SK-N-SH (cell line): ENCODE measurements around the gene ERGIC1. TPM values are rescaled to one million over a fixed set of nuclear protein-coding genes. Genes with fewer than 3 reads are reported as not detected.

Source experiments
- CTCF ChIA-PET: fragments of 300-600, 350-600 bp; formaldehyde crosslinking; extraction: SDS; loops from one replicate; lab custom pipeline; 2021; lab: Yijun Ruan, JAX
- POLR2A ChIA-PET: fragments of 350-600 bp; sonication (Branson Sonifier 250); formaldehyde crosslinking; extraction: SDS; loops from one replicate; lab custom pipeline; 2020; ENCODE audit warnings: antibody characterized with exemption, inconsistent platforms; lab: Yijun Ruan, JAX
- DNase-seq: peaks from one replicate; pipeline ENCODE4 v3.0.0; 2012
- H2AFZ ChIP-seq: fragments of 200-600 bp; sonication (generic); 2 replicates; pipeline ENCODE4 v1.8.1; 2016; ENCODE audit warnings: antibody characterized with exemption, mild to moderate bottlenecking, low read depth
- H3F3A ChIP-seq: fragments of 200-600 bp; sonication (generic); replicated peaks from 2 replicates; pipeline ENCODE3; 2016; ENCODE audit warnings: antibody characterized with exemption, mild to moderate bottlenecking; ENCODE audit not compliant: insufficient read depth
- H3K27ac ChIP-seq, 2 experiments: fragments of 200-500 bp in 1 of 2; fragments of 200-600 bp in 1 of 2; sonication (Bioruptor generic) in 1 of 2; sonication (generic), shearing (Covaris generic) in 1 of 2; 2 replicates each; pipeline versions ENCODE4 v1.5.1 to v1.6.1; 2014 to 2016; ENCODE audit warnings: low read depth in 2 of 2, inconsistent platforms in 1 of 2, low read length in 1 of 2, mild to moderate bottlenecking in 1 of 2, mixed read lengths in 1 of 2
- H3K27me3 ChIP-seq: fragments of 200-600 bp; sonication (generic), shearing (Covaris generic); 2 replicates; pipeline ENCODE4 v1.6.1; 2016; ENCODE audit warnings: mixed run types; ENCODE audit not compliant: insufficient read depth
- H3K36me3 ChIP-seq, 2 experiments: fragments of 200-500 bp in 1 of 2; fragments of 200-600 bp in 1 of 2; sonication (Bioruptor generic) in 1 of 2; sonication (generic) in 1 of 2; replicated peaks in 1 of 2; 2 replicates each; pipeline versions ENCODE3 to v1.5.1; 2014 to 2016; ENCODE audit warnings: low read length in 1 of 2, mild to moderate bottlenecking in 1 of 2; ENCODE audit not compliant: insufficient read depth in 2 of 2, control insufficient read depth in 1 of 2
- H3K4me1 ChIP-seq, 2 experiments: fragments of 200-500 bp in 1 of 2; fragments of 200-600 bp in 1 of 2; sonication (Bioruptor generic) in 1 of 2; sonication (generic), shearing (Covaris generic) in 1 of 2; 2 replicates each; pipeline versions ENCODE4 v1.5.1 to v1.6.1; 2014 to 2016; ENCODE audit warnings: low read depth in 1 of 2, low read length in 1 of 2, mixed run types in 1 of 2; ENCODE audit not compliant: insufficient read depth in 2 of 2, control insufficient read depth in 1 of 2
- H3K4me2 ChIP-seq: fragments of 200-600 bp; sonication (generic), shearing (Covaris generic); 2 replicates; pipeline ENCODE4 v1.6.1; 2017; ENCODE audit warnings: mixed run types
- H3K4me3 ChIP-seq, 2 experiments: fragments of 200-500 bp in 1 of 2; fragments of 200-600 bp in 1 of 2; sonication (Bioruptor generic) in 1 of 2; sonication (generic), shearing (Covaris generic) in 1 of 2; 2 replicates each; pipeline versions ENCODE4 v1.5.1 to v1.8.1; 2014 to 2016; ENCODE audit warnings: low read depth in 2 of 2, inconsistent platforms in 1 of 2, low read length in 1 of 2, mild to moderate bottlenecking in 1 of 2, mixed read lengths in 1 of 2, moderate library complexity in 1 of 2
- H3K79me2 ChIP-seq: fragments of 200-600 bp; sonication (generic); 2 replicates; pipeline ENCODE4 v1.8.1; 2017; ENCODE audit warnings: mild to moderate bottlenecking; ENCODE audit not compliant: insufficient read depth
- H3K9ac ChIP-seq: fragments of 200-600 bp; sonication (generic); 2 replicates; pipeline ENCODE4 v1.6.1; 2017; ENCODE audit warnings: mixed run types
- H3K9me2 ChIP-seq: fragments of 200-600 bp; sonication (generic); 2 replicates; pipeline ENCODE4 v1.6.1; 2017; ENCODE audit warnings: mixed run types
- H3K9me3 ChIP-seq: fragments of 200-600 bp; sonication (generic); 2 replicates; pipeline ENCODE4 v1.6.1; 2017; ENCODE audit warnings: mixed run types, mild to moderate bottlenecking, moderate library complexity
- H4K20me1 ChIP-seq: fragments of 200-600 bp; sonication (generic); 2 replicates; pipeline ENCODE4 v1.6.1; 2017; ENCODE audit warnings: mild to moderate bottlenecking, mixed run types; ENCODE audit not compliant: insufficient read depth
- CHD2 ChIP-seq: fragments of 150-350 bp; IDR thresholded peaks from 2 replicates; pipeline ENCODE4 v1.6.1; 2018; ENCODE audit warnings: low read length; ENCODE audit not compliant: partially characterized antibody
- ELF1 ChIP-seq: IDR thresholded peaks from 2 replicates; pipeline ENCODE4 v1.4.0; 2012
- EP300 ChIP-seq, 2 experiments: IDR thresholded peaks; 2 replicates each; pipeline versions ENCODE4 v1.4.0 to v1.6.1; 2012; ENCODE audit warnings: borderline replicate concordance in 1 of 2, low read depth in 1 of 2, low read length in 1 of 2
- EZH2phosphoT487 ChIP-seq: fragments of 200-600 bp; sonication (generic); IDR thresholded peaks from 2 replicates; pipeline ENCODE4 v1.6.1; 2017; ENCODE audit warnings: low read depth, mixed run types, mild to moderate bottlenecking, antibody characterized with exemption, moderate library complexity, borderline replicate concordance
- FOXJ3 ChIP-seq: sonication (generic); formaldehyde crosslinking; IDR thresholded peaks from 2 replicates; pipeline ENCODE4 v1.5.1; 2020; ENCODE audit warnings: mild to moderate bottlenecking, missing genetic modification reagents
- FOXM1 ChIP-seq: IDR thresholded peaks from 2 replicates; pipeline ENCODE4 v1.4.0; 2012; ENCODE audit warnings: low read depth, mild to moderate bottlenecking
- GABPA ChIP-seq: IDR thresholded peaks from 2 replicates; pipeline ENCODE4 v1.4.0; 2012; ENCODE audit warnings: low read depth, mild to moderate bottlenecking
- GATA2 ChIP-seq: sonication (generic); formaldehyde crosslinking; IDR thresholded peaks from 2 replicates; pipeline ENCODE4 v1.5.0; 2020; ENCODE audit warnings: mild to moderate bottlenecking, missing genetic modification reagents
- NFIC ChIP-seq: IDR thresholded peaks from 2 replicates; pipeline ENCODE4 v1.4.0; 2012; ENCODE audit warnings: borderline replicate concordance
- NRF1 ChIP-seq: IDR thresholded peaks from 2 replicates; pipeline ENCODE4 v1.6.1; 2012; ENCODE audit warnings: low read depth, mild to moderate bottlenecking, low read length
- REST ChIP-seq: IDR thresholded peaks from 2 replicates; pipeline ENCODE4 v1.6.1; 2012; ENCODE audit warnings: mild to moderate bottlenecking, low read depth, low read length, moderate library complexity
- RXRA ChIP-seq: IDR thresholded peaks from 2 replicates; pipeline ENCODE4 v1.4.0; 2012; ENCODE audit warnings: low read depth, mild to moderate bottlenecking, borderline replicate concordance
- SIN3A ChIP-seq: IDR thresholded peaks from 2 replicates; pipeline ENCODE4 v1.6.1; 2012; ENCODE audit warnings: low read depth, mild to moderate bottlenecking, low read length, moderate library complexity, borderline replicate concordance
- SMC3 ChIP-seq: IDR thresholded peaks from 2 replicates; pipeline ENCODE4 v1.6.1; 2012; ENCODE audit warnings: low read depth, low read length, improper control_type of control experiment
- TAF1 ChIP-seq: IDR thresholded peaks from 2 replicates; pipeline ENCODE4 v1.6.1; 2012; ENCODE audit warnings: low read depth, mild to moderate bottlenecking, low read length, moderate library complexity, borderline replicate concordance
- TCF12 ChIP-seq: IDR thresholded peaks from 2 replicates; pipeline ENCODE4 v1.4.0; 2012
- USF1 ChIP-seq: IDR thresholded peaks from 2 replicates; pipeline ENCODE4 v1.4.0; 2012; ENCODE audit warnings: low read depth, borderline replicate concordance
- USF2 ChIP-seq: fragments of 150-350 bp; IDR thresholded peaks from 2 replicates; pipeline ENCODE4 v1.6.1; 2017; ENCODE audit warnings: antibody characterized with exemption, low read length, low read depth, borderline replicate concordance
- YY1 ChIP-seq: IDR thresholded peaks from 2 replicates; pipeline ENCODE4 v1.4.0; 2012; ENCODE audit warnings: low read depth, mild to moderate bottlenecking
- ZBTB33 ChIP-seq: IDR thresholded peaks from 2 replicates; pipeline ENCODE4 v1.4.0; 2012; ENCODE audit warnings: low read depth, borderline replicate concordance
- WGBS: methylation state at CpG from one replicate; pipeline ENCODE4 v1.1.6; 2017; ENCODE audit warnings: low lambda C conversion rate; 5-methylcytosine and 5-hydroxymethylcytosine counted together
- polyA plus RNA-seq, 3 experiments: library from polyadenylated mRNA; depleted of rRNA; stranded (reverse); fragments of >200 nt; gene quantifications; 2 replicates each; pipeline ENCODE4 v1.2.3, GENCODE V29; 2012

Gene ERGIC1
- polyA plus RNA-seq, 1 of the 3 experiments (the other 2 are of a cell fraction) = 101 TPM

GRCh38 chr5:172926008-172926523 is 92.0 kb downstream of the ERGIC1 start:
- POLR2A ChIA-PET = no interaction called here
- no peak for TF ChIP-seq USF1
- no peak for TF ChIP-seq GABPA
- no peak for TF ChIP-seq TAF1
- TF ChIP-seq REST = no peak
- no peak for TF ChIP-seq CHD2
- no peak for TF ChIP-seq RXRA
- no peak for TF ChIP-seq SMC3
- no peak for TF ChIP-seq FOXM1
- TF ChIP-seq SIN3A = no peak
- no peak for TF ChIP-seq NRF1
- TF ChIP-seq FOXJ3 (CRISPR knock-in tag) = no peak
- TF ChIP-seq, all 33 proteins: peak for 0
- DNase-seq = no peak
- CTCF ChIA-PET = interaction anchor here (1.5 to 23.2 kb wide), 5 partner anchors 11 to 229 kb away, joined by 4 to 508 read pairs (median 6); no protein-coding TSS in a partner anchor
- Histone ChIP-seq H3K4me1 (peaks cover 0 to 8% of the 10 kb centered on the region in 2 experiments; a peak in 2 of 4 replicates), H3F3A (peaks cover 22% of the 10 kb centered on the region), H3K4me3 (no peak overlapping the region), H2AFZ (no peak overlapping the region), H3K27me3 (no peaks in the 10 kb centered on the region), H3K9ac (no peak overlapping the region), H4K20me1 (no peaks in the 10 kb centered on the region), H3K27ac (no peak overlapping the region), H3K9me2 (no peaks in the 10 kb centered on the region), H3K4me2 (no peak overlapping the region), H3K79me2 (no peaks in the 10 kb centered on the region), H3K36me3 (peaks cover 9 to 10% of the 10 kb centered on the region in 2 experiments), H3K9me3 (no peaks in the 10 kb centered on the region)
- WGBS = 87% methylated on average over 2 of the region's 2 CpGs

GRCh38 chr5:172926796-172927195 is 92.7 kb downstream of the ERGIC1 start:
- H3K4me2 ChIP-seq = no peak overlapping the region
- no peaks in the 10 kb centered on the region for H3K9me2 ChIP-seq
- no peaks in the 10 kb centered on the region for H4K20me1 ChIP-seq
- H3F3A ChIP-seq = peaks cover 29% of the 10 kb centered on the region
- no peaks in the 10 kb centered on the region for H3K9me3 ChIP-seq
- WGBS = 93% methylated on average over 11 of the region's 12 CpGs
- POLR2A ChIA-PET = no interaction called here
- no peak for DNase-seq
- no peak overlapping the region for H3K9ac ChIP-seq
- H3K27me3 ChIP-seq = no peaks in the 10 kb centered on the region
- no peak overlapping the region for H2AFZ ChIP-seq
- peaks cover 0 to 14% of the 10 kb centered on the region in 2 experiments; a peak in 2 of 4 replicates for H3K4me1 ChIP-seq
- H3K36me3 ChIP-seq = peaks cover 5 to 10% of the 10 kb centered on the region in 2 experiments
- no peak overlapping the region for H3K27ac ChIP-seq
- H3K79me2 ChIP-seq = no peaks in the 10 kb centered on the region
- no peak overlapping the region for H3K4me3 ChIP-seq
- CTCF ChIA-PET = interaction anchor here (1.1 to 23.2 kb wide), 6 partner anchors 10 to 217 kb away, joined by 3 to 508 read pairs (median 5); no protein-coding TSS in a partner anchor
- TF ChIP-seq SMC3 = no peak
- TF ChIP-seq RXRA = no peak
- TF ChIP-seq EZH2phosphoT487 = no peak
- no peak for TF ChIP-seq ELF1
- TF ChIP-seq ZBTB33 = no peak
- no peak for TF ChIP-seq EP300 (IDR thresholded peaks at IDR 0.05; ENCODE audit: borderline replicate concordance in 1 of 2, low read depth in 1 of 2, low read length in 1 of 2)
- no peak for TF ChIP-seq SIN3A
- no peak for TF ChIP-seq CHD2
- TF ChIP-seq YY1 = no peak
- TF ChIP-seq USF2 = no peak
- TF ChIP-seq TCF12 = no peak
- no peak for TF ChIP-seq GATA2 (CRISPR knock-in tag)
- no peak for TF ChIP-seq NFIC
